Esophagus muscularis mucosa (tissue), 4 donors: ENCODE measurements around the gene PHLDA2. TPM values are rescaled to one million over a fixed set of nuclear protein-coding genes. Genes with fewer than 3 reads are reported as not detected.
A peak's percentile ranks its signal among the peaks of the same experiment; 100 is the strongest.

Experiments used
- DNase-seq: peaks from one replicate; pipeline ENCODE4 v3.0.0-alpha.2; 2017; ENCODE audit errors: extremely low spot score
- H3K27ac ChIP-seq, 4 donors: fragments of 200-600 bp; sonication (generic); replicated peaks in 1 of 4; 1 replicate in 3 of 4; 2 replicates in 1 of 4; pipeline ENCODE4 v1.5.1; 2016 to 2019; ENCODE audit warnings: mild to moderate bottlenecking in 1 of 4
- H3K27me3 ChIP-seq, 4 donors: fragments of 200-600 bp; sonication (generic); one replicate each; pipeline versions ENCODE4 v1.5.1 to v1.6.0; 2016 to 2019
- H3K36me3 ChIP-seq, 4 donors: fragments of 200-600 bp; sonication (generic); one replicate each; pipeline ENCODE4 v1.5.1; 2016 to 2019
- H3K4me1 ChIP-seq, 4 donors: fragments of 200-600 bp; sonication (generic); one replicate each; pipeline ENCODE4 v1.5.1; 2016 to 2019
- H3K4me3 ChIP-seq, 4 donors: fragments of 200-600 bp; sonication (generic); 1 replicate in 2 of 4; 2 replicates in 2 of 4; pipeline ENCODE4 v1.5.1; 2016 to 2019; ENCODE audit warnings: mild to moderate bottlenecking in 4 of 4, moderate library complexity in 1 of 4
- H3K9me3 ChIP-seq, 4 donors: fragments of 200-600 bp; sonication (generic); 1 replicate in 3 of 4; 2 replicates in 1 of 4; pipeline ENCODE4 v1.5.1; 2016 to 2019
- CTCF ChIP-seq, 3 experiments: fragments of 200-600 bp in 2 of 3; fragments of 450-650 bp in 1 of 3; sonication (generic) in 2 of 3; IDR thresholded peaks; one replicate each; pipeline ENCODE4 v1.5.1; 2017 to 2019; ENCODE audit warnings: antibody characterized with exemption in 3 of 3, mild to moderate bottlenecking in 2 of 3, moderate library complexity in 1 of 3
- EP300 ChIP-seq: sonication (generic); formaldehyde crosslinking; IDR thresholded peaks from one replicate; pipeline ENCODE4 v1.6.1; 2017; ENCODE audit warnings: antibody characterized with exemption
- POLR2A ChIP-seq: fragments of 450-650 bp; IDR thresholded peaks from one replicate; pipeline ENCODE4 v1.6.1; 2017; ENCODE audit warnings: antibody characterized with exemption, moderate library complexity, mild to moderate bottlenecking, low read depth
- POLR2AphosphoS5 ChIP-seq, 2 donors: sonication (generic); formaldehyde crosslinking; IDR thresholded peaks; one replicate each; pipeline ENCODE4 v1.6.1; 2017; ENCODE audit warnings: antibody characterized with exemption in 2 of 2
- WGBS: methylation state at CpG from one replicate; pipeline ENCODE4 v1.1.5; 2018; 5-methylcytosine and 5-hydroxymethylcytosine counted together
- intact Hi-C: fragments of 100-400 bp; cut with DNase I; formaldehyde crosslinking; loops from one replicate; pipeline ENCODE4 v1.15.1; 2023
- total RNA-seq, 4 donors: library from RNA; depleted of rRNA; stranded (reverse); fragments of >200 nt; gene quantifications; one replicate each; pipeline versions ENCODE4 v1.1.0 to v1.2.1, GENCODE V29; 2016

The PHLDA2 gene
- total RNA-seq, 4 donors from 2014 or later: 0.83 to 2.3 (median 1.3) TPM

DNA sequence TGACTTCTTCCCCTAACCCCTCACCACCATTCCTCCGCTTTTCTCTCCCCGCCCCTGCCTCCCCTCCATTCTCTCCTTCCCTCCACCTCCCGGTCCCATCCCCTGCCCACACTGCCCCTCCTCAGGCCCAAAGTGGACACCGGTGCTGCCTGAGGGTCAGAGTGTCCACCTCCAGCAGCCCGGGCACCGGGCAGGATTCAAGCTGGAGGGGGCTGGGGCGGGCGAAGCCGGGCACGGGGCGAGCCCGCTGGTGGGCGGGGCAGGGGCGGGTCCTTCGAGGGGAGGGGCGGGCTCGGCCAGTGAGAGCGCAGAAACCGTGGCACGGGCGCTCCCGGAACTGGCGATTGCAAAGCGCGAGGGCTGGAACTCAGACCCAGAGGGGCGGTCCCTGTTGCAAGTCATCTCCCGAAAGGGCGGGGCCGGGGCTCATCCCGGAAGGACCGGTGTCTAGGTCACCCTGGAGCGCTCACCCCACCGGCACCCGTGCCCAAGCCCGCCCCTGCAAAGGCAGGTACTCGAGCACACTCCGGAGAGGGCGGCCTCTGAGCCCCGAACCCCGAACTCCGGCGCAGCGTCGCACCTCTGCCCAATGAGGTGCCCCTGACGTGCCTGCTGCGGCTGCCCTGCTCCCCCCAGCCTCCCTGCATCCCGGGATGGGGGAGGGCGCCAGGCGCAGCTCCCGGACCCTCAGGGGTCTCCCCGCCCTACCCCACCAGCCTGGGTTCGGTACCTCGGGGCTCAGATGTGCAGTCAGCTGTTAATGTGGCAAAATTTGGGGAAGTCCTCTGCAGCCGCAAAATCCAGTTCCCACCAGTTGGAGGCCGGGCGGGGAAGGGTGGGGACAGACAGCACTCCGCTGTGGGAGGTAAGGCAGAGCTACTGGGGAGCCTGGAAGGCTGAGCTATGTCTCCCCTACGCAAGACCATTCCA lies 27.1 kb downstream of the PHLDA2 start:
- Histone ChIP-seq H3K36me3 (no peaks in the 10 kb centered on the region), H3K4me1 (peaks cover 28 to 54% (median 46%) of the 10 kb centered on the region in 4 donors), H3K4me3 (peak overlapping the region; percentile 65 to 82 (median 74)), H3K9me3 (peaks cover 0 to 3% (median 0%) of the 10 kb centered on the region in 4 donors), H3K27ac (peak overlapping the region; percentile 77 to 85 (median 81)), H3K27me3 (peaks cover 0 to 5% (median 0%) of the 10 kb centered on the region in 4 donors)
- intact Hi-C loops: no loop called here
- DNase-seq: peak; percentile 99
- WGBS: 5% methylated on average over 26 of the region's 58 CpGs
- peak; percentile 69 to 90 for TF ChIP-seq POLR2AphosphoS5 (IDR thresholded peaks at IDR 0.05)
- no peak for TF ChIP-seq CTCF (IDR thresholded peaks at IDR 0.05)
- peak; percentile 50 for TF ChIP-seq POLR2A
- peak; percentile 21 for TF ChIP-seq EP300

DNA sequence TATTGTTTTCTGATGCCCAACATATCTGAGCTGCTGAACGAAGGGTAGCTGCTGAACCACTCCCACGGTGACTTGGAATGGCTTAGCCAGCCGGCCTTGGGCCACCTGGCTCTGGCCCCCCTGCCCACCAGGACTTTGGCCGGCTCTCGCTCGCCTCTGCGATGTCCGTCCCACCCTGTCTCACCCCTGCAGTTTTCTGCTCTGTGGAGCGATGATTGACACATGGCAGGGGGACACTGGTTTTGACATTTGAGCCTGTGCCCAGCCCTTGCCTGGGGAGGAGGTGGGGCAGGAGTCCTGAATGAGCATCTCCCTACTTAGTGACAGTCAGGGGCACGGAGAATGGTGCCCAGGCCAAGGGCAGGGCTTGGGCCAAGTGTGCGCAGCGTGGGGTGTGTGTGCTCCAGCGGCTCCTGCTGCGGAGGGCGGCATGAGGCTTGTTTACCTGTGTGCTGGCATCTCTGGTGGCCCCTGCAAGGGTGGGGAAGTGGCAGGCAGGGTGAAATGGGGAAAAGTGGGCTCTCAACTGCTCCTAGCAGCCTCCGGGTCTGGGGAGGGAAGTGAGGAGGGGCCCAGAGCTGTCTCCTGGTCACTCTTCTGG lies 27.9 kb downstream of the PHLDA2 start:
- intact Hi-C loops: no loop called here
- no peak for DNase-seq
- 90% methylated on average over 15 of the region's 16 CpGs for WGBS
- no peaks in the 10 kb centered on the region for H3K9me3 ChIP-seq
- H3K27me3 ChIP-seq: no peaks in the 10 kb centered on the region
- TF ChIP-seq POLR2AphosphoS5 (IDR thresholded peaks at IDR 0.05) (no peak), EP300 (no peak), CTCF (IDR thresholded peaks at IDR 0.05) (no peak), POLR2A (no peak)
- H3K27ac ChIP-seq: peak overlapping the region; percentile 77 to 85 (median 81)
- H3K4me3 ChIP-seq: peak overlapping the region; percentile 65 to 82 (median 74)
- H3K36me3 ChIP-seq: no peaks in the 10 kb centered on the region
- peaks cover 28 to 54% (median 46%) of the 10 kb centered on the region in 4 donors for H3K4me1 ChIP-seq

DNA sequence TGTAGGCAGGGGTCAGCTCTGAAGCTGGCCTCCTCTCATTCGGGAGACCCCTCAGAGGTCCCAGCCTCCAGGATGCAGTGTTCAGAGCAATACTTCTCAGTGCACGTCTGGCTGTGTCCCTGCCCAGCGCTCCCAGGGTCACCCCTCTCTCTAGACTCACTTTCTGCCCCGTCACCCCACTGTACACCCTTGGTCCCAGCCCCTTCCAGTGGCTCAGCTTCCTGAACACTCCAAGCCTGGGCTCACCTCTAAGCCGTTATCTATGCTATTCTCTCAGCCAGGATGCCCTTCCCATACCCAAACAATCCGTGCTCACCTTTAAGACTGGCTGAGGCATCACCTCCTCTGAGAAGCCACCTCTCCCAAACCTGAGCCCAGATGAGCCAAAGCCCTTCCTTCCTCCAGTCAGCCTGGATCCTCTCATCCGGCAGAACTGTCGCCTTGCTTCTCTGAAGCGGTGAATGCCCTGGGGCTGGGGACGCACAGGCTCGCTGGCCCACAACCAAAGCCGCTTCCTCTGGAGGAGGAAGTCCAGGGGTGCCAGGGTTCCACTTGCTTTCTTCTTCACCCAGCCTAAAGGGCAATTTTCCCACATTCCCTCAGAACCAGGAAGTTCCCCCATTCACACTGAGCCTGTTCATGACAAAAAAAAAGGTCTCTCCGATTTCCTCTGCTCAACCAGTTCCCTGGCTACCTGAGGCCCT lies 30.0 kb downstream of the PHLDA2 start:
- H3K4me1 ChIP-seq: peaks cover 28 to 54% (median 46%) of the 10 kb centered on the region in 4 donors
- H3K27me3 ChIP-seq: no peaks in the 10 kb centered on the region
- H3K4me3 ChIP-seq: no peak overlapping the region
- TF ChIP-seq POLR2A (no peak), EP300 (no peak), CTCF (IDR thresholded peaks at IDR 0.05) (no peak), POLR2AphosphoS5 (IDR thresholded peaks at IDR 0.05) (no peak)
- H3K27ac ChIP-seq: peak overlapping the region; percentile 54 to 73 (median 64)
- no peaks in the 10 kb centered on the region for H3K9me3 ChIP-seq
- H3K36me3 ChIP-seq: no peaks in the 10 kb centered on the region
- no peak for DNase-seq
- 67% methylated on average over 9 of the region's 13 CpGs for WGBS
- intact Hi-C loops: loop anchor here (5.0 kb wide), 1 partner anchor 592 kb away; no protein-coding TSS in a partner anchor

DNA sequence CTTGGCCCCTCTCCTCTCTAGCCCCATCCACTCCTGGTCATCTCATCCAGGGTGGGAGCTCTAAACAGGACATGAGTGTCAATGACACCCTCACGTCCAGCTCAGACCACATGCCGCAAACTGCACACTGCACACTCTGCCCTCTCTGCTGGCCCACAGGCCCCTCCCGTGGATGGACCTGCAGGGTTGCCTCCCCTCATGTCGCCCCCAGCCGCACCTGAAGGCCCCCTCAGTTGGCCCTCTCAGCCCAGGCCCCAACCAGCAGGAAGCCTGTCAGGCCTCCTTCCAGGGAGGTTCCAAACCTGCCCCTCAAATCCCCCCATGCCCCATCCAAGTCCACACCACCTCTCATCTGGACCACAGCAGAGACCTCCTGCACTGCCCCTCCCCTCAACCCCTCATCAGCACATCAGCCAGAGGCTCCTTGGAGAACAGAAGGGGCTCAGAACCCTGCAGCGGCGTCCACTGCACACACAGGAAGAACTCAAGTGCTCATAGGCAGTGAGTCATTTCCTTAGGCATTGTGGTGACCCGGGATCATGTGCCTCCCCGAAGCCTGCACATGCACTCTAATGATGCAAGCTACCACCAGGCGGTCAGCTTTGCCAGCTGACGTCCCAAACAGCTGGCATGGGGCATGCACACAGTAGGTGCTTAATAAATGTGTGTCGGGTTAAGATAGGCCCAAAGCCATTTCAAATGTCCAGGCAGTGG lies 30.7 kb downstream of the PHLDA2 start:
- intact Hi-C loops: loop anchor here (5.0 kb wide), 1 partner anchor 591 kb away; no protein-coding TSS in a partner anchor
- peak; percentile 94 for DNase-seq
- no peaks in the 10 kb centered on the region for H3K27me3 ChIP-seq
- no peaks in the 10 kb centered on the region for H3K9me3 ChIP-seq
- no peaks in the 10 kb centered on the region for H3K36me3 ChIP-seq
- WGBS: 63% methylated on average over 9 of the region's 12 CpGs
- no peak overlapping the region for H3K4me3 ChIP-seq
- peak overlapping the region; percentile 54 to 73 (median 64) for H3K27ac ChIP-seq
- no peak for TF ChIP-seq POLR2A
- peak; percentile 58 to 69 for TF ChIP-seq POLR2AphosphoS5 (IDR thresholded peaks at IDR 0.05)
- peaks cover 28 to 48% (median 44%) of the 10 kb centered on the region in 4 donors for H3K4me1 ChIP-seq
